ENCODE measurements around the gene SHCBP1L. TPM values are rescaled to one million over a fixed set of nuclear protein-coding genes. Genes with fewer than 3 reads are reported as not detected.

SHCBP1L gene
- total and polyA plus RNA-seq, 5 donors from 2014 or later: not detected

DNA sequence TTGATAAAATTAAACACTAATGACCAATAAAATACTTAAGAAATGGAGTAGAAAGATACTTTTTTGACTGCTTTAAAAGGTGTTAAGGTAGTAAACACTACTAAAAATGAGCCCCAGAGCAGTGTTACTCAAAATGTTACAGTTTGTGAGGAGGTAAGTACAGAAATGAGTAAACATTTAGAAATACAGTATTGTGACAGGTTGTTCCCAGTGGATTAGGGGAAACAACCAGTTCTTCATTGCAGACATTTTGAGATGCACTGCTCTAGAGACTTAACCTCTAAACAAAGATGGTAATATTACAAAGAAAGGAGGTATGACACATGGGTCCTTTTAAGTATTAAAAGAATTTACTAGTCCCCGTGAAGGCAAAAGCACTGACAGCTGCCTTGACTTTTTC, 101.1 kb downstream of the SHCBP1L start:
- peaks cover 69% of the 10 kb centered on the region for H3K36me3 Mint-ChIP-seq
- H3K9me3 ChIP-seq (ENCODE audit: control insufficient read depth in 2 of 2, low read length in 2 of 2): no peaks in the 10 kb centered on the region
- H3K27me3 ChIP-seq (ENCODE audit: control insufficient read depth, insufficient read depth, low read length): no peaks in the 10 kb centered on the region
- H3K27ac Mint-ChIP-seq: peak overlapping the region in 1 of 3 donors; percentile 11
- H3K9me3 Mint-ChIP-seq: no peaks in the 10 kb centered on the region
- no peak for DNase-seq
- peaks cover 5% of the 10 kb centered on the region for H3K4me1 ChIP-seq (ENCODE audit: control insufficient read depth, insufficient read depth, low read length, poor library complexity, severe bottlenecking)
- H3K4me3 Mint-ChIP-seq: no peak overlapping the region
- no peak overlapping the region for H3K27ac ChIP-seq (ENCODE audit: insufficient read depth, low read length, poor library complexity, severe bottlenecking)
- no peaks in the 10 kb centered on the region for H3K27me3 Mint-ChIP-seq
- H3K36me3 ChIP-seq (ENCODE audit: control insufficient read depth, insufficient read depth, low read length): peaks cover 100% of the 10 kb centered on the region
- peaks cover 37 to 57% (median 48%) of the 10 kb centered on the region in 4 donors for H3K4me1 Mint-ChIP-seq
- ATAC-seq (ENCODE audit: low read depth in 2 of 2): no peak
- no peak overlapping the region for H3K4me3 ChIP-seq (ENCODE audit: low read depth, low read length)

- H3K9me3 ChIP-seq (ENCODE audit: control insufficient read depth in 2 of 2, low read length in 2 of 2): no peaks in the 10 kb centered on the region
- DNase-seq: no peak
- H3K4me1 ChIP-seq (ENCODE audit: control insufficient read depth, insufficient read depth, low read length, poor library complexity, severe bottlenecking): peaks cover 13% of the 10 kb centered on the region
- ATAC-seq (ENCODE audit: low read depth in 2 of 2): no peak
- no peak overlapping the region for H3K27ac ChIP-seq (ENCODE audit: insufficient read depth, low read length, poor library complexity, severe bottlenecking)
- Mint-ChIP-seq H3K27ac (peak overlapping the region in 1 of 3 donors; percentile 31), H3K9me3 (no peaks in the 10 kb centered on the region), H3K4me1 (peaks cover 44 to 67% (median 54%) of the 10 kb centered on the region in 4 donors), H3K4me3 (no peak overlapping the region), H3K27me3 (no peaks in the 10 kb centered on the region), H3K36me3 (peaks cover 69% of the 10 kb centered on the region)
- H3K36me3 ChIP-seq (ENCODE audit: control insufficient read depth, insufficient read depth, low read length): peaks cover 99% of the 10 kb centered on the region
- H3K27me3 ChIP-seq (ENCODE audit: control insufficient read depth, insufficient read depth, low read length): no peaks in the 10 kb centered on the region
- no peak overlapping the region for H3K4me3 ChIP-seq (ENCODE audit: low read depth, low read length)
Observed at GRCh38 chr1:182850319-182850718, 102.6 kb downstream of the SHCBP1L start.

Other genes starting within 250 kb of the SHCBP1L start
- gene NPL, start 163.4 kb downstream of the SHCBP1L start, total RNA-seq: 4.8 TPM
- 10 to 100 TPM in 1 of 4 donors, 1 to 10 TPM in 3; 5.4 to 12.2 (median 7.2) TPM for gene NPL, start 163.4 kb downstream of the SHCBP1L start, polyA plus RNA-seq
- 292 TPM for gene DHX9, start 113.8 kb downstream of the SHCBP1L start, total RNA-seq
- gene DHX9, start 113.8 kb downstream of the SHCBP1L start, polyA plus RNA-seq: 100 to 1,000 TPM in 1 of 4 donors, 10 to 100 TPM in 3; 76.0 to 124 (median 83.4) TPM
- 1.1 TPM for gene LAMC1, start 70.3 kb upstream of the SHCBP1L start, total RNA-seq
- gene LAMC1, start 70.3 kb upstream of the SHCBP1L start, polyA plus RNA-seq: not detected
- gene LAMC2, start 233.1 kb upstream of the SHCBP1L start, total RNA-seq: not detected
- gene LAMC2, start 233.1 kb upstream of the SHCBP1L start, polyA plus RNA-seq: not detected